ENCODE results near the gene NCOA6.

DNA sequence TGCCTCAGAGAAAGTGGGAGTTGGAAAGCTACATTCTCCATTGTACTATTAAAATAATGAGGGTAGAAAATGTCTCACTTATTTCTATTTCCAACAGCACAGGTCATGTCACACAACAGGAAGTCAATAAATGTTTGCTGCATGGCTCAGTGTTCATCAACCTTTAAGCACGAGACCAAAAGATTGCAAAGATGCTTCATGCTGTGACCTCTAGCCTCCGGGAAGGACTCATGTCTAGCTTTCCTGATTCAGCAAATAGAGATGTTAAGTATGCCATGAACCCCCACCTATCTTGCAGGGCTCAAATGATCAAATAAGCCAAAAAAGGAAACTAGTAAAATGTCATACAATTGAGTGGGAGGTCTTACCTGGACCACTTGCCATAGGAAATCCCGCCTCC lies 57.4 kb downstream of the NCOA6 start:
- TF ChIP-seq, protein P1, sequence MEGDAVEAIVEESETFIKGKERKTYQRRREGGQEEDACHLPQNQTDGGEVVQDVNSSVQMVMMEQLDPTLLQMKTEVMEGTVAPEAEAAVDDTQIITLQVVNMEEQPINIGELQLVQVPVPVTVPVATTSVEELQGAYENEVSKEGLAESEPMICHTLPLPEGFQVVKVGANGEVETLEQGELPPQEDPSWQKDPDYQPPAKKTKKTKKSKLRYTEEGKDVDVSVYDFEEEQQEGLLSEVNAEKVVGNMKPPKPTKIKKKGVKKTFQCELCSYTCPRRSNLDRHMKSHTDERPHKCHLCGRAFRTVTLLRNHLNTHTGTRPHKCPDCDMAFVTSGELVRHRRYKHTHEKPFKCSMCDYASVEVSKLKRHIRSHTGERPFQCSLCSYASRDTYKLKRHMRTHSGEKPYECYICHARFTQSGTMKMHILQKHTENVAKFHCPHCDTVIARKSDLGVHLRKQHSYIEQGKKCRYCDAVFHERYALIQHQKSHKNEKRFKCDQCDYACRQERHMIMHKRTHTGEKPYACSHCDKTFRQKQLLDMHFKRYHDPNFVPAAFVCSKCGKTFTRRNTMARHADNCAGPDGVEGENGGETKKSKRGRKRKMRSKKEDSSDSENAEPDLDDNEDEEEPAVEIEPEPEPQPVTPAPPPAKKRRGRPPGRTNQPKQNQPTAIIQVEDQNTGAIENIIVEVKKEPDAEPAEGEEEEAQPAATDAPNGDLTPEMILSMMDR (conservative IDR thresholded peaks at IDR 0.05 in 1 of 2, IDR thresholded peaks at IDR 0.05 in 1 of 2; ENCODE audit: extremely low read depth in 1 of 2, insufficient read depth in 1 of 2, low read depth in 1 of 2, low read length in 2 of 2), result no peak
- TF ChIP-seq EZH2 (IDR thresholded peaks at IDR 0.05; ENCODE audit: borderline replicate concordance, low read length), result no peak
